Vagina (tissue), 2 donors: Measurements from ENCODE around the gene KDM4E.

ENCODE experiments used
- CTCF ChIP-seq, 3 experiments: fragments of 450-650 bp in 2 of 3; fragments of 200-600 bp in 1 of 3; sonication (generic) in 1 of 3; IDR thresholded peaks; one replicate each; pipeline ENCODE4 v1.5.1; 2017 to 2019; ENCODE audit warnings: antibody characterized with exemption in 3 of 3, mild to moderate bottlenecking in 2 of 3, moderate library complexity in 2 of 3
- POLR2AphosphoS5 ChIP-seq, 2 donors: sonication (generic); formaldehyde crosslinking; IDR thresholded peaks; one replicate each; pipeline ENCODE4 v1.9.0; 2017; ENCODE audit warnings: antibody characterized with exemption in 2 of 2, mild to moderate bottlenecking in 2 of 2, low read depth in 1 of 2; ENCODE audit not compliant: insufficient read depth in 1 of 2

- TF ChIP-seq CTCF (IDR thresholded peaks at IDR 0.05) = no peak
- no peak for TF ChIP-seq POLR2AphosphoS5 (IDR thresholded peaks at IDR 0.05; ENCODE audit: insufficient read depth in 1 of 2, low read depth in 1 of 2)
These were observed 17.8 kb downstream of the KDM4E start for GRCh38 chr11:95042906-95043305.
